HCT116 (cell line): ENCODE results near the gene KRTAP3-3. TPM values are rescaled to one million over a fixed set of nuclear protein-coding genes. Genes with fewer than 3 reads are reported as not detected.
A peak's percentile ranks its signal among the peaks of the same experiment; 100 is the strongest.

ENCODE experiments used
- ATAC-seq: fragments of 200-7000 bp; cut with Tn5 transposase; 2 replicates; pipeline ENCODE4 v1.9.1; 2020; ENCODE audit warnings: mild to moderate bottlenecking, moderate library complexity
- BruUV-seq: library from RNA; stranded (reverse); fragments of 400-500 nt; replicated peaks from 2 replicates; lab custom pipeline; 2021; lab: Mats Ljungman, UMichigan
- CTCF ChIA-PET: fragments of 300-600 bp; sonication (Branson Sonifier 250); formaldehyde crosslinking; loops from one replicate; lab custom pipeline; 2021; ENCODE audit warnings: antibody characterized with exemption; lab: Charles Lee
- POLR2A ChIA-PET: fragments of 300-600, 350-600 bp; sonication (Branson Sonifier 250); formaldehyde crosslinking; loops from one replicate; lab custom pipeline; 2021; ENCODE audit warnings: antibody characterized with exemption; lab: Charles Lee
- RAD21 ChIA-PET, 2 experiments: fragments of 300-600 bp; sonication (Branson Sonifier 250); formaldehyde crosslinking; loops; one replicate each; lab custom pipeline; 2023; ENCODE audit warnings: low total read pairs in 2 of 2; ENCODE audit not compliant: uncharacterized antibody in 2 of 2, unreplicated experiment in 2 of 2, low non-redundant PET in 1 of 2; lab: Charles Lee
- DNase-seq: peaks from one replicate; pipeline ENCODE4 v3.0.0-alpha.2; 2010; ENCODE audit warnings: low read depth, low spot score
- H2AFZ ChIP-seq: fragments of 200-600 bp; shearing (Covaris generic), sonication (generic); 2 replicates; pipeline ENCODE4 v1.6.1; 2017; ENCODE audit warnings: low read depth, mixed run types, mixed read lengths, antibody characterized with exemption, low read length; ENCODE audit not compliant: poor library complexity, severe bottlenecking
- H3K27ac ChIP-seq: 2 replicates; pipeline ENCODE4 v1.5.1; 2012; ENCODE audit warnings: low read depth, low read length
- H3K27me3 ChIP-seq: fragments of 200-600 bp; sonication (generic); 2 replicates; pipeline ENCODE4 v1.6.1; 2016; ENCODE audit warnings: mixed run types, low read length, mixed read lengths; ENCODE audit not compliant: insufficient read depth
- H3K36me3 ChIP-seq, 2 experiments: fragments of 200-500 bp in 1 of 2; fragments of 200-600 bp in 1 of 2; sonication (Bioruptor generic) in 1 of 2; sonication (generic) in 1 of 2; 2 replicates each; pipeline versions ENCODE4 v1.5.1 to v1.6.1; 2014 to 2016; ENCODE audit warnings: low read length in 2 of 2, inconsistent platforms in 1 of 2, mixed read lengths in 1 of 2, mixed run types in 1 of 2; ENCODE audit not compliant: insufficient read depth in 2 of 2, control insufficient read depth in 1 of 2
- H3K4me1 ChIP-seq, 2 experiments: fragments of 200-600 bp in 1 of 2; sonication (generic) in 1 of 2; 2 replicates each; pipeline versions ENCODE4 v1.5.1 to v1.6.1; 2012 to 2017; ENCODE audit warnings: low read length in 2 of 2, inconsistent platforms in 1 of 2, mild to moderate bottlenecking in 1 of 2, mixed read lengths in 1 of 2, mixed run types in 1 of 2, moderate library complexity in 1 of 2; ENCODE audit not compliant: insufficient read depth in 2 of 2, control insufficient read depth in 1 of 2
- H3K4me2 ChIP-seq: fragments of 200-600 bp; sonication (generic); 2 replicates; pipeline ENCODE4 v1.6.1; 2017; ENCODE audit warnings: mixed run types, low read length, mixed read lengths
- H3K4me3 ChIP-seq, 2 experiments: fragments of 200-600 bp in 1 of 2; sonication (generic) in 1 of 2; replicated peaks in 1 of 2; 2 replicates each; pipeline ENCODE4 v1.5.1; 2011 to 2016; ENCODE audit warnings: low read length in 2 of 2, control low read depth in 1 of 2, low read depth in 1 of 2, mild to moderate bottlenecking in 1 of 2, mixed read lengths in 1 of 2, mixed run types in 1 of 2
- H3K79me2 ChIP-seq: fragments of 200-600 bp; sonication (generic); 2 replicates; pipeline ENCODE4 v1.6.1; 2017; ENCODE audit warnings: mild to moderate bottlenecking, mixed run types, low read length, moderate library complexity, mixed read lengths; ENCODE audit not compliant: insufficient read depth
- H3K9ac ChIP-seq: fragments of 200-600 bp; sonication (generic); 2 replicates; pipeline ENCODE4 v1.6.1; 2016; ENCODE audit warnings: low read length, mixed read lengths
- H3K9me2 ChIP-seq: fragments of 200-600 bp; sonication (generic), shearing (Covaris generic); 2 replicates; pipeline ENCODE4 v1.6.1; 2017; ENCODE audit warnings: mixed run types, mild to moderate bottlenecking, moderate library complexity; ENCODE audit not compliant: insufficient read depth
- H3K9me3 ChIP-seq, 2 experiments: fragments of 200-500 bp in 1 of 2; fragments of 200-600 bp in 1 of 2; sonication (Bioruptor generic) in 1 of 2; sonication (generic) in 1 of 2; 2 replicates each; pipeline ENCODE4 v1.6.1; 2014 to 2017; ENCODE audit warnings: low read length in 2 of 2, mixed read lengths in 2 of 2, inconsistent platforms in 1 of 2, low read depth in 1 of 2, mild to moderate bottlenecking in 1 of 2, mixed run types in 1 of 2, moderate library complexity in 1 of 2; ENCODE audit not compliant: control insufficient read depth in 1 of 2, insufficient read depth in 1 of 2
- H4K20me1 ChIP-seq: fragments of 200-600 bp; sonication (generic), shearing (Covaris generic); 2 replicates; pipeline ENCODE4 v1.6.1; 2017; ENCODE audit warnings: mixed run types, mild to moderate bottlenecking, moderate library complexity; ENCODE audit not compliant: insufficient read depth
- CBX3 ChIP-seq: IDR thresholded peaks from 2 replicates; pipeline ENCODE4 v1.6.1; 2012; ENCODE audit warnings: low read depth
- POLR2A ChIP-seq: IDR thresholded peaks from 2 replicates; pipeline ENCODE4 v1.7.0; 2011; ENCODE audit warnings: borderline replicate concordance; ENCODE audit not compliant: insufficient read depth, insufficient read length; ENCODE audit errors: extremely low read depth
- RAD21 ChIP-seq: IDR thresholded peaks from 2 replicates; pipeline ENCODE4 v1.6.1; 2012; ENCODE audit warnings: low read depth, mild to moderate bottlenecking
- ZFX ChIP-seq: fragments of 450-650 bp; IDR thresholded peaks from 2 replicates; pipeline ENCODE4 v1.6.1; 2017
- intact Hi-C: fragments of 100-400 bp; cut with micrococcal nuclease; formaldehyde crosslinking; loops from 2 replicates; pipeline ENCODE4 v1.10.0; 2022
- total RNA-seq: library from RNA; stranded (reverse); gene quantifications from one replicate; pipeline ENCODE4 v1.2.1, GENCODE V29; 2021; ENCODE audit not compliant: unreplicated experiment
- TF ChIP-seq, protein P1 (sequence below): IDR thresholded peaks from 2 replicates; pipeline ENCODE4 v1.6.1; 2012

KRTAP3-3 gene
- total RNA-seq, 1 experiment from 2014 or later, result not detected

DNA sequence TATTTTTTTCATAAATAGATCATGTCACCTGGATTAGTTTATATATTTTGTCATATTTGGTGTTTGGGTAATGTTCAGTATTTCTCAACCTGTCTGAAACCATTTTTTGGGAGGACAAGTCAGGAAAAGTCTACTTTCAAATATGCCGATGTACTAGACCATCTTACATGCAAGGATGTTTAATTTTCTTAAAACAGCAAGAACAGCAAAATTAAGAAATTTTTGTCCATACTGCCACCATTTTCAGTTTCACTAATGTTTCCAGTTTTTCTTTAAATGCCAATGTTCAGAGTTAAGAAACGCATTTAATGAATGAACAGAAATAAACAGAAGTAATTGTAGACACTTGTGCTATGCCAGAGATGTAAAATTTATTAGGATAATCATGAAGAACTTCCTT lies 880 bp downstream of the KRTAP3-3 start:
- Histone ChIP-seq H3K9me3 (peaks cover 0 to 11% of the 10 kb centered on the region in 2 experiments; a peak in 1 of 4 replicates), H3K4me1 (peaks cover 5 to 19% of the 10 kb centered on the region in 2 experiments; a peak in 3 of 4 replicates), H3K4me2 (no peak overlapping the region), H2AFZ (peak overlapping the region; percentile 77), H3K4me3 (no peak overlapping the region), H3K9ac (no peak overlapping the region), H3K36me3 (no peaks in the 10 kb centered on the region), H3K79me2 (no peaks in the 10 kb centered on the region), H3K27ac (no peak overlapping the region), H3K9me2 (no peaks in the 10 kb centered on the region; the same call in 1 of the 2 replicates), H4K20me1 (no peaks in the 10 kb centered on the region), H3K27me3 (no peaks in the 10 kb centered on the region)
- no peak for ATAC-seq
- CTCF ChIA-PET, result no interaction called here
- no peak for DNase-seq
- POLR2A ChIA-PET, result no interaction called here
- intact Hi-C loops, result no loop called here
- no TSS peak for BruUV-seq
- TF ChIP-seq CBX3, result no peak
- RAD21 ChIA-PET, result no interaction called here

DNA sequence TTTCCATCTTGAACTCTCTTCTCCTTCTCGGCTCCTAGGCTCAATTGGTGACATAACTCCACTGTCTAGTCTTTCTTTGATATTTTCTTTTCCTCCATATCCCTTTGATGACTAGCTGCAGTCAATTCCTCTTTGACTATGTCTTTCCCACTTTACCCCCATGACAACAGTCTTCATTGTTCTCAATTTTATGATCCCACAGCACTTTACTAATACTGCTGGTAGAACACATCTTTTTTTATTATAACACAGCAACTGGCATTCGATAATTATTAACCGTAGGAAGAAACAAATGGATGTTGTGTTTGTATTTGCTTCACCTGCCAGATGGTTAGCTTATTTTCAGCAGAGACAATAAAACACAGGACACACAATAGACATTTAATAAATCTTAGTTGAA lies 1.3 kb downstream of the KRTAP3-3 start:
- no peak overlapping the region for H3K4me3 ChIP-seq
- TF ChIP-seq RAD21 (no peak), POLR2A (no peak), ZFX (no peak)
- TF ChIP-seq, protein P1, sequence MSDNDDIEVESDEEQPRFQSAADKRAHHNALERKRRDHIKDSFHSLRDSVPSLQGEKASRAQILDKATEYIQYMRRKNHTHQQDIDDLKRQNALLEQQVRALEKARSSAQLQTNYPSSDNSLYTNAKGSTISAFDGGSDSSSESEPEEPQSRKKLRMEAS, result no peak
- CTCF ChIA-PET, result no interaction called here
- POLR2A ChIA-PET, result no interaction called here
- intact Hi-C loops, result no loop called here
- no peaks in the 10 kb centered on the region for H3K79me2 ChIP-seq
- H2AFZ ChIP-seq, result peak overlapping the region; percentile 77
- no peak for DNase-seq
- RAD21 ChIA-PET, result no interaction called here
- peaks cover 5 to 18% of the 10 kb centered on the region in 2 experiments; a peak in 3 of 4 replicates for H3K4me1 ChIP-seq
- ATAC-seq, result no peak
- BruUV-seq, result no TSS peak
- H3K9me3 ChIP-seq, result peaks cover 0 to 11% of the 10 kb centered on the region in 2 experiments; a peak in 1 of 4 replicates
- no peaks in the 10 kb centered on the region for H3K27me3 ChIP-seq
- H3K9me2 ChIP-seq, result no peaks in the 10 kb centered on the region; the same call in 1 of the 2 replicates
- H3K27ac ChIP-seq, result no peak overlapping the region
- H3K36me3 ChIP-seq, result no peaks in the 10 kb centered on the region
- no peak overlapping the region for H3K4me2 ChIP-seq
- H4K20me1 ChIP-seq, result no peaks in the 10 kb centered on the region
- no peak overlapping the region for H3K9ac ChIP-seq
